Endothelial cell of umbilical vein (primary cell): ENCODE results near the gene ARF4.

Source experiments
- CTCF ChIP-seq, 2 donors: IDR thresholded peaks; 1 replicate in 1 of 2; 2 replicates in 1 of 2; pipeline ENCODE4 v1.5.1; 2011; ENCODE audit warnings: low read length in 2 of 2, mild to moderate bottlenecking in 2 of 2, moderate library complexity in 2 of 2, control low read depth in 1 of 2, inconsistent platforms in 1 of 2, low read depth in 1 of 2; ENCODE audit not compliant: insufficient read depth in 1 of 2; ENCODE audit errors: extremely low read depth in 1 of 2
- EZH2 ChIP-seq: IDR thresholded peaks from 2 replicates; pipeline ENCODE4 v1.6.1; 2012; ENCODE audit warnings: borderline replicate concordance, low read depth, mild to moderate bottlenecking, moderate library complexity, low read length, inconsistent platforms; ENCODE audit not compliant: severe bottlenecking
- FOS ChIP-seq: IDR thresholded peaks from 2 replicates; pipeline ENCODE4 v1.6.1; 2011; ENCODE audit warnings: mild to moderate bottlenecking, low read length, moderate library complexity, borderline replicate concordance; ENCODE audit not compliant: insufficient read depth
- GATA2 ChIP-seq: IDR thresholded peaks from 2 replicates; pipeline ENCODE4 v1.7.0; 2011; ENCODE audit warnings: low read depth, mild to moderate bottlenecking, moderate library complexity, mixed read lengths, low read length; ENCODE audit not compliant: insufficient read length, insufficient read depth
- POLR2A ChIP-seq: IDR thresholded peaks from 2 replicates; pipeline ENCODE4 v1.6.1; 2012; ENCODE audit warnings: low read depth, mild to moderate bottlenecking, control low read depth, low read length

- TF ChIP-seq EZH2 = no peak
- TF ChIP-seq FOS = no peak
- no peak for TF ChIP-seq CTCF (IDR thresholded peaks at IDR 0.05; ENCODE audit: extremely low read depth in 1 of 2, insufficient read depth in 1 of 2, low read depth in 1 of 2, low read length in 2 of 2)
- TF ChIP-seq POLR2A = no peak
- no peak for TF ChIP-seq GATA2
Measured at GRCh38 chr3:57627976-57628375, 30.8 kb upstream of the ARF4 start.
